Left forelimb (tissue), 1 donor: ENCODE data around the gene GRIK4.

Experiments
- DNase-seq: peaks from one replicate; pipeline ENCODE4 v3.0.0-alpha.2; 2018; ENCODE audit warnings: low spot score

Gene GRIK4

GRCh38 chr11:120914601-120915000 lies 403.1 kb downstream of the GRIK4 start:
- no peak for DNase-seq

GRCh38 chr11:120917559-120918239 lies 406.2 kb downstream of the GRIK4 start:
- no peak for DNase-seq

- DNase-seq, result no peak
Observed at GRCh38 chr11:120918257-120918656, 406.7 kb downstream of the GRIK4 start.

- no peak for DNase-seq
Observed at GRCh38 chr11:120919045-120919444, 407.5 kb downstream of the GRIK4 start.

GRCh38 chr11:120919566-120919965 lies 408.0 kb downstream of the GRIK4 start:
- no peak for DNase-seq

GRCh38 chr11:120923866-120924508 lies 412.4 kb downstream of the GRIK4 start:
- no peak for DNase-seq

GRCh38 chr11:120925944-120926343 lies 414.4 kb downstream of the GRIK4 start:
- DNase-seq, result no peak

- DNase-seq, result no peak
Observed at GRCh38 chr11:120928627-120929026, 417.1 kb downstream of the GRIK4 start.

GRCh38 chr11:120929090-120929489 lies 417.5 kb downstream of the GRIK4 start:
- DNase-seq, result no peak

GRCh38 chr11:120929664-120930154 lies 418.2 kb downstream of the GRIK4 start:
- DNase-seq, result no peak

- no peak for DNase-seq
Observed at GRCh38 chr11:120931057-120931779, 419.7 kb downstream of the GRIK4 start.

GRCh38 chr11:120932305-120932915 lies 420.9 kb downstream of the GRIK4 start:
- DNase-seq, result no peak

GRCh38 chr11:120936356-120936755 lies 424.8 kb downstream of the GRIK4 start:
- DNase-seq, result no peak

- no peak for DNase-seq
Observed at GRCh38 chr11:120937501-120937900, 426.0 kb downstream of the GRIK4 start.

- no peak for DNase-seq
Observed at GRCh38 chr11:120938260-120938659, 426.7 kb downstream of the GRIK4 start.

- no peak for DNase-seq
Observed at GRCh38 chr11:120940160-120940848, 428.8 kb downstream of the GRIK4 start.

- DNase-seq, result no peak
Observed at GRCh38 chr11:120941000-120941399, 429.5 kb downstream of the GRIK4 start.

- DNase-seq, result no peak
Observed at GRCh38 chr11:120942701-120943100, 431.2 kb downstream of the GRIK4 start.

GRCh38 chr11:120945042-120945441 lies 433.5 kb downstream of the GRIK4 start:
- no peak for DNase-seq

GRCh38 chr11:120950880-120951279 lies 439.3 kb downstream of the GRIK4 start:
- DNase-seq, result no peak

- DNase-seq, result peak; percentile 87
Observed at GRCh38 chr11:120952461-120953434, 441.2 kb downstream of the GRIK4 start.
